Cortex of kidney (tissue), 1 donor: ENCODE measurements around the gene PSMB1.
A peak's percentile ranks its signal among the peaks of the same experiment; 100 is the strongest.

Source experiments
- DNase-seq: peaks from one replicate; lab custom pipeline; 2025; lab: John Stamatoyannopoulos, UW

Gene PSMB1

GRCh38 chr6:170552765-170553533 lies at the start of gene PSMB1:
Gene PSMB1, minus strand, starts transcription at chr6:170553307. Its CDS starts 65 bp downstream, at chr6:170553242.
- peak; percentile 12 for DNase-seq

- no peak for DNase-seq
Measured at GRCh38 chr6:170597278-170597677, 44.2 kb upstream of the PSMB1 start.

GRCh38 chr6:170596426-170596825 lies 43.3 kb upstream of the PSMB1 start:
- DNase-seq, result no peak

- no peak for DNase-seq
Measured at GRCh38 chr6:170590725-170591124, 37.6 kb upstream of the PSMB1 start.

DNA sequence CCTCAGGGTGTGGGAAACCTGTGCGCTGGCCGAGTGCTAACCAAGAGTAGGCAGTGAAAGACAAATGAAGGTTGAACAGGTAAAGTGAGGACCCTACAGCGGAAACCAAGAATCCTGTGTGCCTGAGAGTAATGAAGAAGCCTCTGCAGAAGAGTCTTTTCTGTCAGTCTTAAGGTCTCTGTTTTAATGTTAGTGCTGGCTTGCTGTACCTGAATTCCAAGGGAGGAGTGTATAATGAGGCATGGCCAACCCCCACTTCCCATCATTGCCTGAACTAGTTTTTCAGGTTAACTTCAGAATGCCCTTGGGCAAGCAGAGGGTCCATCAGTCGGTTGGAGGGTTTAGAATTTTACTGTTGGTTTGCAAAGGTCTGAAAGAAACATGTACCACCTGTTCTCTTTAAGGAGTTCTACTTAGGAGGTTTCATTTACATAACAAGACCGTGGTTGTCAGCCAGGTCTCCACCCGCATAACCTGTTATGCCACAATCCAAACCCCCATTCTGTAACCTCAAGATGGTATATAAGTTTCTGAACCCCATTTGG lies 31.9 kb upstream of the PSMB1 start:
- DNase-seq, result no peak

DNA sequence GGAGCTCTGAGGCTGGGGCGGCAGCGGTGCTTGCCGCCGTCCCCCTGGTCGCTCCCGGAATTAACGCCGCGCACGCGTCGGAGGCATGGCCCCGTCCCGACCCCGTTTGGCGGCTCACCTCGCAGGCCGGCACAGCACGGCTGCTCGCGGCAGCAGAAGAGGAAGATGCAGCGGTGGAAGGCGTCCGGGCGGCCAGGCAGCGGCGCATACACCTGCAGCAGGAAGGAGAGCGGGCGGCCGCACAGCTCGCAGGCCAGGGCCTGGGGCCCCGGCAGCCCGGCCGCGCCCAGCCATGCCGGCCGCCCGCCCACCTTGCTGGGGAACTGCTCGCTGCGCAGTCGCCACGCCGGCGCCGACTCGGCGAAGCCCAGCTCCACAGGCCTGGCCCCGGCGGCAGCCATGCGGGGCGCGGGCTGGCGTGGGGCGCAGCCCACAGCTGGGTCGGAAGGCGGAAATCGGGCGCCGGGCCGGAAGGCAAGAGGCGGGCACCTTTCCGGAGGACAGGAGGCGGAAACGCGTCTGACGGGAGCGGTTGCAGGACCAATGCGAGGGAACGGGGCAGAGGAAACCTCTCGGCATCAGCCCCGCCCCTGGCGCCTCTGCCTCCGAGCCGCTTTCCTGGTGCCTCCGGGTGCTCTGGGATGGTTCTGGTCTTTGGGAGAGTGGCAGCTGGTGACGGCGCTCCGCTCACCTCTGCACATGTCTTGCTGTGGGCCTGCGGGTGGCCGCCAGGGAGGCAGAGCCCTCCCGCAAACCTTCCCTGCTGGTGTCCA lies 31.3 kb upstream of the PSMB1 start, which contains the start of gene PDCD2:
PDCD2 (minus strand) TSS at position 457 of the 773 bp plus-strand sequence; CDS start at position 401, 56 bp downstream.
- peak; percentile 29 for DNase-seq

- no peak for DNase-seq
Measured at GRCh38 chr6:170583756-170584180, 30.7 kb upstream of the PSMB1 start.

DNA sequence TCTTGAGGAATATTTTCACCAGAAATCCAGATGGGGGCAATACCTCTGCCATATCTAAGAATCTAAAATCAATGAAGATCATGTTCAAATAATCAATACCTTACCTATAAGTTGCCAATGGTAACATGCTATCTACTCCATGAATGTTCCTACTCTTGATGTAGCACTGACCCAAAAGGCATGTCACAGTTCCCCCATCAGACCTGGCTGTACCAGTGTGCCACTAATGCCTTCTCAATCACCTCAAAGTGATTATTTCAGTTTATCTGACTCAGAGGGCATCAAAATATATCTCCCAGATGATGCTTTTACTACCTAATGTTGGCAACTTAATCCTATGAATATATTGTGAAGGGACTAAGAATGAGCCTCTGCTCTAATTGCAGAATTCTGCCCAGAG lies 25.8 kb upstream of the PSMB1 start:
- no peak for DNase-seq

GRCh38 chr6:170575250-170575649 lies 22.1 kb upstream of the PSMB1 start:
- DNase-seq, result no peak

DNA sequence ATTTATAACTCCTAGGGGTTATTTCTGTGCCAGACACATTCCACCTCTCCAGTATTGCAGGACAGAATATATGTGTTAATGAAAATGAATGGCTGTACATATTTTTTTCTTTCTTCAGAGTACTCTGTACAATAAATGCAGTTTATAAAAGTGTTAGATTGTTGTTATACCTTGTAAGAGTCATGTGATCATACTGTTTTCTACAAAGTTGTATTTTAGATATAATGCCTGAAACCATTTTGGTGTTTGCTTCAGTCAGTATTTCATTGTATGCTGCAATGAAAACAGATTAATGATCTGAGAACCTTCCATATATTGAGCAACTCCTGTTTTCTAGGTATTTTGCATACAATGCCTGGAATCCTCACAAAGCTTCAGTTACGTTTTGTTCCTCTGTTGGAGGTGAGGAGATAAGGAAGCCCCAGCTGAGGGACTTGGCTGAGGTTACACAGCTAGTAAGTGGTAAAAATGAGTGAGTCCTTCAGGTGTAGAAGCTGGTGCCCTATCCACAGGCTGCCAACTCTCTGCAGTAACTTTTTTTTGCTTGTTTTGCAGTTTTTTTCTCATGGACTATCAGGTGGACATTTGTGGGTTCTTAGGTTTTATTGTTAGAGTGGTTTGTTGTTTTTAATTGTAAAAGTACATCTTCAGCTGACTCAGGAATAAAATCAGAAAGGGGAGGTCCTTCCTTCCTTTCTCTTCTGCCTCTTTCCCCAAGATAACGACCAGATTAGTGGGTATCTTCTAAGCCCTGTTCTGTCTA lies 19.8 kb upstream of the PSMB1 start:
- DNase-seq, result no peak

- DNase-seq, result no peak
Measured at GRCh38 chr6:170564936-170565530, 11.9 kb upstream of the PSMB1 start.

GRCh38 chr6:170561555-170561954 lies 8.4 kb upstream of the PSMB1 start:
- no peak for DNase-seq

DNA sequence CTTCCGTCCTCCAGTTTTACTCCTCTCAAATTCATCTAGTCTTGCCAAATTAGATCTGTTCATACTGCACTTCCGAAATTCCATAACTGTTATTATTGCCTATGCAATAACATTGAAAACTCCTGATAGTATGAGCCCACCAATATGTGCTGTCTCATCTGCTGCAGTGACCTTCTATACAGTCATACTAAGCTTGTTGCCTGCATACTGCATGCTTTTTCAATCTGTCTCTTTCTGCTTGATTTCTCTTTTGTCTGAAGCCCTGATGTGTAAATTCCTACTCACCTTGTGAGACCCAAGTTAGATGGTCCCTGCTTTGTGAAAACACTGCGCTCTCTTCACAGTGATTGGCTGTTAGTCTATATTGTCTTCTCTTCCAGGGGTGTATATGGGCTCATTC lies 2.2 kb upstream of the PSMB1 start:
- no peak for DNase-seq

- no peak for DNase-seq
Measured at GRCh38 chr6:170554796-170555137, 1.7 kb upstream of the PSMB1 start.

GRCh38 chr6:170554013-170554795 lies 1.1 kb upstream of the PSMB1 start, which contains the start of gene TBP:
Gene TBP, plus strand, starts transcription at chr6:170554369. Its CDS starts 2,661 bp downstream, at chr6:170557030.
- DNase-seq, result peak; percentile 25

DNA sequence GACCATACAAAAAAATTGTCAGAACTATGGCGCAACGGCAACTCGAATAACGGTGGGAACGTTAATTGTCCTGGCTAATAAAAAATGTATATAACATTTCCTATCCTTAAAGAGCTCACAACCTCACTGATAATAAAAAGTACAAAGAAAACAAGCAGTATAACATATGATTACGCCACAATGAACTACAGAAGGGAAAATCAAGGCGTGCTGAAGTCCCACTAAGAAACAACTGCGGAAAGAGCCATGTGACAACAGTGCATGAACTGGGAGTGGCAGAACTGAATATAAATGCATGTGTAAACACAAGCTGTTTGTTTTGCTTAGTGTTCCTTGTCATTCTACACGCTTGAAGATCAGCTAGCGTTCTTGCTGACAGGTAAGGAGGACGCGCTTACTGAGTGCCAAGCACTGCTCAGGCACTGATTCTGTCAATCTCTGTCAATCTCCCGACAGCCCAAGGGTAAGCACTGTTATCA lies 466 bp upstream of the PSMB1 start:
- no peak for DNase-seq

GRCh38 chr6:170545405-170545804 lies 7.7 kb downstream of the PSMB1 start:
- DNase-seq, result no peak

- no peak for DNase-seq
Measured at GRCh38 chr6:170542031-170542719, 10.9 kb downstream of the PSMB1 start.

DNA sequence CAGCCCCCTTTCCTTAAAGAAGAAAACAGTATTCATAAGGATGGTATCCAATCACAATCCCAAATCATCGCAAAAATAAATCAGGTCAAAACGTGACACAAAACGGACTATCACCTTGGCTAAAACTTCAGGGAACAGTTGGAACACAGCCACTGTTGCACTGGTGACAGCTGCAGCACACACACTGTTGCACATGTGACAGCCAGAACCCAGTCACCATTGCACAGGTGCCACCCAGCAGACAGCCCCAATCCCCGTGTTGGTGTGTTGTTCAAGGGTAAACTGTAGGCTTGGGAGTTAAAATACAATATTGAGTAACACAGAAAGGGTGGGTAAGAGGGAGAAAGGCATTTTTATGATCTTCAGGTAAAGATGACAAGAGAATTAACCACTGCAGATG lies 15.8 kb downstream of the PSMB1 start:
- no peak for DNase-seq

GRCh38 chr6:170536671-170537070 lies 16.4 kb downstream of the PSMB1 start:
- no peak for DNase-seq
